ENCODE measurements around the gene UGT1A3. TPM values are rescaled to one million over a fixed set of nuclear protein-coding genes. Genes with fewer than 3 reads are reported as not detected.

UGT1A3 gene
- total RNA-seq = not detected in 2 replicates

DNA sequence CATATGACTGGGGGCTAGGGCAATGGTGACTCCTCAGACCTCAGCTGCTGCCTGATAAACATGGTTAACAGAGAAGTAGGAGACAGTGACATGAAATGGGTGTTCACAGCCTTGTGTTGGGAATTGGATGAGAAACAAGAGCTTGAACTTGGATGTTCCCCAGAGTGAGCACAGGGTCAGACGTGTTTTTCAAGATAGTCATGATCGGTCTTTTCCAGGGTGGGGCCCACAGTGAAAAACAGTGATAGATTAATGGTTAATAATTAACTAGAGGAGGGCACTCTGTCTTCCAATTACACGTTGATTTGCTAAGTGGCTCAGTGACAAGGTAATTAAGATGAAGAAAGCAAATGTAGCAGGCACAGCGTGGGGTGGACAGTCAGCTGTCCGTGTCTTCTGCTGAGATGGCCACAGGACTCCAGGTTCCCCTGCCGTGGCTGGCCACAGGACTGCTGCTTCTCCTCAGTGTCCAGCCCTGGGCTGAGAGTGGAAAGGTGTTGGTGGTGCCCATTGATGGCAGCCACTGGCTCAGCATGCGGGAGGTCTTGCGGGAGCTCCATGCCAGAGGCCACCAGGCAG, at the start of gene UGT1A3:
Gene UGT1A3 (plus strand): TSS at position 320 of the 579 bp plus-strand sequence. CDS start 85 bp downstream, at position 405.

DNA sequence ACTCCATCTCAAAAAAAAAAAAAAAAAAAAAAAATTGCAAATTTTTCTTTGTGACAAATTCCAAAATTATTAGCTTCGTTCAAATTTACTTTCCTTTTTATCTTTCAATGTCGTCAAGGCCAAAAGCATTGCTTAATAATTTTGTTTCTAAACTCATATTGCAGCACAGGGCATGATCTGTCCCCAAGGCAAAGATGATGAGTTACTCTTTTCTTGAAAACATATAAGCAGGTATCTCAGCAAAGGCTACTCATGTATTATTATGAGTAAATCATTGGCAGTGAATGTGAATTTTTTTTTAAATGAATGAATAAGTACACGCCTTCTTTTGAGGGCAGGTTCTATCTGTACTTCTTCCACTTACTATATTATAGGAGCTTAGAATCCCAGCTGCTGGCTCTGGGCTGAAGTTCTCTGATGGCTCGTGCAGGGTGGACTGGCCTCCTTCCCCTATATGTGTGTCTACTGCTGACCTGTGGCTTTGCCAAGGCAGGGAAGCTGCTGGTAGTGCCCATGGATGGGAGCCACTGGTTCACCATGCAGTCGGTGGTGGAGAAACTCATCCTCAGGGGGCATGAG, 47.2 kb upstream of the UGT1A3 start, which contains the start of gene UGT1A7:
Gene UGT1A7 (plus strand): TSS at position 381 of the 579 bp plus-strand sequence. CDS start 37 bp downstream, at position 418.

DNA sequence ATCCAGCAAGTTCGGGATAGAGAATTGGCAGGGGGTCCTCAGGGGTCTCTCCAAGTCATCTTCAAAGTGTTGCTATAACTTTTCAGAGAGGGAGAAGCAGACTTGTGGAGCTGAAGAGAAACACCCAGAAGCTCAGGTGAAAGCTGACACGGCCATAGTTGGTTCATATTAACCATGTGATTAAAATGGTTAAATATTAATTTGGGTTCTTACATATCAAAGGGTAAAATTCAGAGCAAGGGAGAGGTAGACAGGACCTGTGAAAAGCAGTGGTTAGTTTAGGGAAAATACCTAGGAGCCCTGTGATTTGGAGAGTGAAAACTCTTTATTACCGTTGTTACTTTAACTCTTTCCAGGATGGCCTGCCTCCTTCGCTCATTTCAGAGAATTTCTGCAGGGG, 36.2 kb upstream of the UGT1A3 start, which contains the start of gene UGT1A6:
Gene UGT1A6 (plus strand): TSS at position 243 of the 400 bp plus-strand sequence. CDS start 115 bp downstream, at position 358.

DNA sequence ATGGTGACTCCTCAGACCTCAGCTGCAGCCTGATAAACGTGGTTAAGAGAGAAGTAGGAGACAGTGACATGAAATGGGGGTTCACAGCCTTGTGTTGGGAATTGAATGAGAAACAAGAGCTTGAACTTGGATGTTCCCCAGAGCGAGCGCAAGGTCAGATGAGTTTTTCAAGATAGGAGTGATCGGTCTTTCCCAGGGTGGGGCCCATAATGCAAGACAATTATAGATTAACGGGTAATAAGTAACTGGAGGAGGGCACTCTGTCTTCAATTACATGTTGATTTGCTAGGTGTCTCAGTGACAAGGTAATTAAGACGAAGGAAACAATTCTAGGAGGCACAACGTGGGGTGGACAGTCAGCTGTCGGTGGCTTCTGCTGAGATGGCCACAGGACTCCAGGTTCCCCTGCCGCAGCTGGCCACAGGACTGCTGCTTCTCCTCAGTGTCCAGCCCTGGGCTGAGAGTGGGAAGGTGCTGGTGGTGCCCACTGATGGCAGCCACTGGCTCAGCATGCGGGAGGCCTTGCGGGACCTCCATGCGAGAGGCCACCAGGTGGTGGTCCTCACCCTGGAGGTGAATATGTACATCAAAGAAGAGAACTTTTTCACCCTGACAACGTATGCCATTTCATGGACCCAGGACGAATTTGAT, 16.1 kb upstream of the UGT1A3 start, which contains the start of gene UGT1A5:
Gene UGT1A5 (plus strand): TSS at position 297 of the 651 bp plus-strand sequence. CDS start 85 bp downstream, at position 382.

DNA sequence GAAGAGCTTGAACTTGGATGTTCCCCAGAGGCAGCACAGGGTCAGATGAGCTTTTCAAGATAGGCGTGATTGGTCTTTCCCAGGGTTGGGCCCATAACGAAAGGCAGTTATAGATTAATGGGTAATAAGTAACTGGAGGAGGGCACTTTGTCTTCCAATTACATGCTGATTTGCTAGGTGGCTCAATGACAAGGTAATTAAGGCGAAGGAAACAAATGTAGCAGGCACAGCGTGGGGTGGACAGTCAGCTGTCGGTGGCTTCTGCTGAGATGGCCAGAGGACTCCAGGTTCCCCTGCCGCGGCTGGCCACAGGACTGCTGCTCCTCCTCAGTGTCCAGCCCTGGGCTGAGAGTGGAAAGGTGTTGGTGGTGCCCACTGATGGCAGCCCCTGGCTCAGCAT, 10.3 kb upstream of the UGT1A3 start, which contains the start of gene UGT1A4:
Gene UGT1A4 (plus strand): TSS at position 185 of the 400 bp plus-strand sequence. CDS start 85 bp downstream, at position 270.

DNA sequence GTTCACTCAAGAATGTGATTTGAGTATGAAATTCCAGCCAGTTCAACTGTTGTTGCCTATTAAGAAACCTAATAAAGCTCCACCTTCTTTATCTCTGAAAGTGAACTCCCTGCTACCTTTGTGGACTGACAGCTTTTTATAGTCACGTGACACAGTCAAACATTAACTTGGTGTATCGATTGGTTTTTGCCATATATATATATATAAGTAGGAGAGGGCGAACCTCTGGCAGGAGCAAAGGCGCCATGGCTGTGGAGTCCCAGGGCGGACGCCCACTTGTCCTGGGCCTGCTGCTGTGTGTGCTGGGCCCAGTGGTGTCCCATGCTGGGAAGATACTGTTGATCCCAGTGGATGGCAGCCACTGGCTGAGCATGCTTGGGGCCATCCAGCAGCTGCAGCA, 31.2 kb downstream of the UGT1A3 start, which contains the start of gene UGT1A1:
Gene UGT1A1 (plus strand): TSS at position 228 of the 400 bp plus-strand sequence. CDS start 18 bp downstream, at position 246.

DNA sequence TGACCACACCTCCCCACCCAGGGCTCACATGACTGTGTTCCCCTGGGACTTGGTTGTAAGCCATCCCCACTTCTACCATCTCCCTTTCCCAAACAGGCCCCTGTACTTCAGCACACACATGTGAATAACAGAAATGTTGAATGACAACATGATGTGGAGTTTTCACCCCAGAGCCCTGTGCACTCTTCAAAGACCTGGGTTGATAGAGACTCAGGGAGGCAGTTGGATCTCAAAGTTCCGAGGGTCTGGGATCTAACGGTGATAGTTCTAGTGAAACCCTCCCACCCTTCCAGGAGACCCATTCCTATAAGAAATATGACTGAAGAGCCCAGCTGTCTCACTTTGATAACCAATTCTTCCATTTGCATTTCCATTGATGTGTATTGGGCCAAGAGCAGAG, 49.2 kb downstream of the UGT1A3 start, which contains the start of gene MROH2A:
Gene MROH2A (plus strand): TSS at position 301 of the 400 bp plus-strand sequence. CDS start 1,029 bp downstream, outside the sequence.

Other genes starting within 250 kb of the UGT1A3 start
- 23.5 and 24.8 TPM in 2 replicates for gene USP40, start 162.3 kb upstream of the UGT1A3 start, total RNA-seq
- not detected in 2 replicates for gene UGT1A8, start 111.4 kb upstream of the UGT1A3 start, total RNA-seq
- gene UGT1A10, start 92.6 kb upstream of the UGT1A3 start, total RNA-seq = not detected in 2 replicates
- not detected in 2 replicates for gene UGT1A9, start 57.1 kb upstream of the UGT1A3 start, total RNA-seq
- not detected in 2 replicates for gene UGT1A7, start 47.1 kb upstream of the UGT1A3 start, total RNA-seq
- gene UGT1A6, start 36.2 kb upstream of the UGT1A3 start, total RNA-seq = not detected in 2 replicates
- not detected in 2 replicates for gene UGT1A5, start 16.1 kb upstream of the UGT1A3 start, total RNA-seq
- gene UGT1A4, start 10.3 kb upstream of the UGT1A3 start, total RNA-seq = not detected in 2 replicates
- not detected in 2 replicates for gene UGT1A1, start 31.2 kb downstream of the UGT1A3 start, total RNA-seq
- gene MROH2A, start 49.3 kb downstream of the UGT1A3 start, total RNA-seq = not detected in 2 replicates
- gene HJURP, start 125.5 kb downstream of the UGT1A3 start, total RNA-seq = 14.7 and 25.5 TPM in 2 replicates
- not detected in 2 replicates for gene TRPM8, start 188.3 kb downstream of the UGT1A3 start, total RNA-seq

Data from vein endothelial cell (primary cell).